COLO668 (cell line): ENCODE results near the gene TDRD5.

Experiments
- DNase-seq: peaks from one replicate; lab custom pipeline; 2025; ENCODE audit not compliant: unreplicated experiment; lab: John Stamatoyannopoulos, UW

TDRD5 gene

GRCh38 chr1:179599623-179600249, 8.1 kb downstream of the TDRD5 start:
- peak; percentile 61 for DNase-seq

DNA sequence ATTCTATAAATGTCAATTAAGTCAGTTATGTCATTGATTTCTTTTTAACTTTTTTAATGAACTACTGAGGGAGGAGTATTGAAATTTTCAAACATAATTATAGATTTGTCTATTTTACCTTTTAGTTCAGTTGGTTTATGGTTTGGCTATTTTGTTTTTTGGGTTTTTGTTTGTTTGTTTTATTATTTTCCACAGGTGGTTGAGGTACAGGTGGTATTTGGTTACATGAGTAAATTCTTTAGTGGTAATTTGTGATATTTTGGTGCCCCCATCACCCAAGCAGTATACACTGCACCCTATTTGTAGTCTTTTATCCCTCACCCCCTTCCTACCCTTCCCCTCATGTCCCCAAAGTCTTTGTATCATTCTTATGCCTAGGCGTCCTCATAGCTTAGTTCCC, 9.5 kb downstream of the TDRD5 start:
- DNase-seq, result no peak

DNA sequence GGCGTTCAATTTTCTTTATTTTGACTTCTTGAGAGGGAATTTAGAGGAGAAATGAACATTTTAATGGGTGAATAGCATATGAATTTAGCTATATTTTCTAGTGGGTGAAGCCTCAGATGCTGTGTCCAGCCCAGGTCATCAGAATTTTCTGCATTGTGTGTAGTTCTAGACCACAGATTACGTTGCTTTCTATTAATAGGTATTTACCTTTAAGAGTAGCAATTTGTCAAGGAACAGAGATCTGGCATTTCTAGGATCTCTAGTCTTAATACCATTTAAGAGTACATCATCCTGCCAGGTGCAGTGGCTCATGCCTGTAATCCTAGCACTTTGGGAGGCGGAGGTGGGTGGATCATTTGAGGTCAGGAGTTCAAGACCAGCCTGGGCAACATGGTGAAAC, 20.7 kb downstream of the TDRD5 start:
- no peak for DNase-seq

DNA sequence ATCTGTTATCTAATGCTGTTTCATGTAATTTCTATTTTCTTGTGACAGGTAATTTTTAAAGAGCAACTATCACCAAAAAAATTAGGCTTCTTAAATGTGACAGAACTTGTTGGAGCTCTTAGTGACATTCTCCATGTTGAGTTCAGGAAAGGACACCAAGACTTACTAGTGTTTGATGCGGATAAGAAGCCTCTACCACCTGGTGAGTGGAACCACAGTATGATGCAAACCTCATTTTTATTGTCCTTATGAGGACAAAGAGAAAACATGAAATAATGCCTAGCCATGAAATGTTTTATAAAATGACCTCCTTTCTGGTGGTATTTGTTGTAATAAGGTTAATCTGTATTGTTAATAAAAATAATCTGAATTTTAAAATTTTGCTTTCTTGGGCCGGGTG, 39.1 kb downstream of the TDRD5 start:
- DNase-seq, result no peak

- no peak for DNase-seq
Observed at GRCh38 chr1:179632868-179633267, 41.2 kb downstream of the TDRD5 start.

- no peak for DNase-seq
Observed at GRCh38 chr1:179637211-179637860, 45.7 kb downstream of the TDRD5 start.

- no peak for DNase-seq
Observed at GRCh38 chr1:179661018-179661417, 69.4 kb downstream of the TDRD5 start.

GRCh38 chr1:179663810-179664209, 72.2 kb downstream of the TDRD5 start:
- DNase-seq, result no peak

- no peak for DNase-seq
Observed at GRCh38 chr1:179677882-179678281, 86.2 kb downstream of the TDRD5 start.

GRCh38 chr1:179694530-179694929, 102.9 kb downstream of the TDRD5 start:
- DNase-seq, result peak; percentile 22

- DNase-seq, result no peak
Observed at GRCh38 chr1:179702946-179703539, 111.4 kb downstream of the TDRD5 start.

DNA sequence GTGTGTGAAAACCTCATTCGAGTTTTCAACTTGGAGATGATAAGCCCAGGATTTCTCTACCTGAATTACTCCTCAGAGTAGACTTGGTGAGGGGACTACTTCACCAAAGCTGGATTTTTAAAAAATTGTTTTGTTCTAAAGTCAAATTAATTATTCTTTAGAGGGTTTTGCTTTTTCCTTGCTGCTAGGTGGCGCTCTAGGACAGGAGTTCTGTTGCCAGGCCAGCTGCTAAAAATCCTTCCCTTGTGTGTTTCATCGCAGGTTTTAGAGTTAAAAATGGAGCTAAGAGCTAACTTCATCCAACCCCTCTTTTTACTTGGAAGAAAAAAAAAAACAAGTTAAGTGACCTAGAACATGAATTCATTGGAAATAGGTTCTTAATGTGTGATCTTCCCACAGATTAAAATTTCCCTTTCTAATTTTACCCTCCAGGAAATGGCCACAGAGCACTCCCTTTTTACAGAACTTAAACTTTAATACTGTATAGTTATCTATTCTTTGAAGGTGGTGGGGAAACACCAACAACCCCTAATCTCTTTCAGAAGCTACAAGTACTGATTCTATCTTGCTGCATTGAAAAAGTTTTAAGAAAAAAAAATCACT, 114.8 kb downstream of the TDRD5 start:
- peak; percentile 64 for DNase-seq

GRCh38 chr1:179707406-179707805, 115.8 kb downstream of the TDRD5 start:
- no peak for DNase-seq

- no peak for DNase-seq
Observed at GRCh38 chr1:179708434-179709195, 117.0 kb downstream of the TDRD5 start.

DNA sequence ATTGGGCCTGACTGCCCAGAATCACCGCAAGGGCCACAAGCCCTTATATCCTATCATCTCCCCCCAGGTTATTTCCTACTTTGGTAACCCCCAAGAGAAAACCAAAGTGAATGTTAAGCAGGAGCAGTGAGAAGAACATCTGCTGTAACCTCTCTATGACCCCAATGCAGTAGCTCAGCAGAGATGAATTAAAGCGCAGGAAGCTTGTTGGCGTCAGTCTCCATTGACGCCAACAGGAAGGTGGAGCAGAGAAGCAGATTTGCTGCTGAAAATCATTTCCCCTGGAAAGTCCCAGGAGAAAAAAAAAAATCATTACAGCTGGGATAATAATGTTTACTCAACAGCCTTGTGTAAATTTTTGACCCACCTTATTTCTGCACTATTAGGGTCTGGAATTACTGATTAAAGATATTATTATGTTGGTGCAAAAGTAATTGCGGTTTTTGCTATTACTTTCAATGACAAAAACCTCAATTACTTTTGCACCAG, 118.3 kb downstream of the TDRD5 start:
- no peak for DNase-seq

DNA sequence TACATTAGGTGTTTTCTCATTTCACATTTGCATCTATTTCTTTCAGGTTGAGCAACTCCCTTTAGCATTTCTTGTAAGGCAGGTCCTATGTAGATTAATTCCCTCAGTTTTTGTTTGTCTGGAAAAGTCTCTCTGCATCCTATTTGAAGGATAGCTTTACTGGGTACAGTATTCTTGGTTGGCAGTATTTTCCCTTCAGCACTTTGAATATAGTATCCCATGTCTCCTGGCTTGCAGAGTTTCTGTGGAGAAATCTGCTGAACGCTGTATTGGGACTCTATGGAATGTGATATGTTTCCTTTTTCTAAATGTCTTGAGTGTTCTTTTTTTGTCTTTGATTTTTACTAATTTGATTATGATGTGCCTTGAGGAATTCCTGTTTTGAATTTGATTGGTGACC, 122.5 kb downstream of the TDRD5 start:
- no peak for DNase-seq

DNA sequence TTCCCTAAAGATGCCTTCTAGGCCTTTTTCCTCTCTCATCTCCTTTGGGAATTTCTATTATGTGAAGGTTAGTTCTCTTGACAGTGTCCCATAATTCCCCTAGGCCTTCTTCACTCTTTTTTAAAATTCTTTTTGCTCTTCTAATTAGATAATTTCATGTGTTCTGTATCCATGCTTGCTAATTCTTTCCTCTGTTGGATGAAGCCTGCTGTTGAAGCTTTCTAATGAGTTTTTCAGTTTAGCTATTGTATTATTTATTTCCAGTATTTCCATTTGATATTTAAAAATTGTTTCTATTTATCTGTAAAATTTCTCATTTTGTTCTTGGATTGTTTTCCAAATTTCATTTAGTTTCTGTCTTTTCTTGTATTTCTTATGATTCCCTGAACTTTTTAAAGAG, 123.0 kb downstream of the TDRD5 start:
- no peak for DNase-seq

DNA sequence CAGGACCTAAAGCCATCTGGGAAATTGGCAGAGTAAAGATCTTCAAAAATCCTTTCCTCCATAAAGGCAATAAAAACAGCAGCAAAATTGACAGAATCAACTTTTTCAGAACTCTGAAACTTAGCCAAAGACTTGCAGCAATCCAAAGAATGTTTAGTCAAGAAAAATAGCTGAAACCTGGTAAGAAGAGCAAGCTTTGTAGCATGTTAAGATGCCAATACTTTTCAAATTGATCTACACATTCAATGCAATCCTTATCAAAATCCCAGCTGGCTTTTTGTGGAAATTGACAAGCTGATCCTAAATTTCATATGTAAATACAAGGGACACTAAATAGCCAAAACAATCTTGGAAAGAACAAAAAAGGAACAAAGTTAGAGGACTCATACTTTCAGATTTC, 127.6 kb downstream of the TDRD5 start:
- DNase-seq, result no peak

DNA sequence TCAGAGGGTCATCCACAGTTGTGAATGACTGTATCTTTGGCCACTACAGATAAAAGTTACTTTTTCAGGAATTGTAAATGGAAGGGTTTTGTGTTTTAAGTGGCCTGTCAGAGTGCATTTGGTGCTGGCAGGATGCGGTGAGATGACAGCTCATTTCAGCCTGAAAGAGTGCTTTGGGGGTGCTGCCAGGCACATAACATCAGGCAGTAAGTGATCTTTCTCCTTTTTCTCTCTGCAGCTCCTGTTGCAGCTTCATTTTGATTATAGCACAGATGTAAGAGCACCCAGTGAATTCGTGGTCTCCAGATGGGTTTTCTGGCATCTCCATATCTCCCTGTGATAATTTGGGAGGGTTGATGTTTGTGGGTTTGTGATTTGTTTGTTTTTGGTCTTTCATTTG, 136.6 kb downstream of the TDRD5 start:
- no peak for DNase-seq

DNA sequence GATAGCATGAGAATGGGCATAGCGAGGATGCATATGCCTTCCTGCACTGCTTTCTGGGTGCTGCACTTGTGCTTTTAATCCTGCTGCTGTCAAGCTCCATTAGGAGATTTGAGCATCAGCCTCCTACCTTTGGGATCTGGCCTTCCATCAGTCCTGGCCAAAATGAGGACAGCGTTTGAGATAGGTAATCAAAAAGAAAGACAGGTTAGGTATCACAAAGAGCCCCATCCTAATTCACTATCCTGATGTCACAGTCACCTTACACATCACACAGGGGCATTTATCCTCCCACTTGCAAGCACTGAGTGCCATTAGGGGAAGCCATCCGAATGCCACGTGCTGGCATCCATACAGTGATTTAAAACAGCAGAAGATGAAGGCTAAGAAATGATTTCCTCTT, 138.2 kb downstream of the TDRD5 start:
- no peak for DNase-seq

DNA sequence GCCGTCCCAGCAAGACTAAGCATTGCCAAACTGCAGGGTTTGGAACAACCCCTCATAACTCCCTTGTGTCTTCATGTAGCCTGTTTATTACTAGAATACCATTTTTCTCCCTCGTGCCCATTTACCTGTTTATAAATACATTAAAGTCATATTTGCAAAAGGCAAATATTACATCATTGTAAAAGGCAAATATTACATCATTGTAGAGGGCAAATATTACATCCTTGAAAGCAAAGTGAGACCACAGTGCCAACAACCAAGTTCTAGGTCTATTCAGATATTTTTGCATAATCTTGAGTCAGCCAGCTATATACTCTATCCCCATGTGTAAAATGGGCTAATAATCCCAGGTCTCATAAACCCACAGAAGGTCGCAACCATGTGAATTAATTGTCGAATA, 140.0 kb downstream of the TDRD5 start:
- DNase-seq, result no peak
